ENCODE measurements around the gene ERLIN1. TPM values are rescaled to one million over a fixed set of nuclear protein-coding genes. Genes with fewer than 3 reads are reported as not detected.

ERLIN1 gene
- total RNA-seq, 1 experiment from 2014 or later, result 33.0 TPM

DNA sequence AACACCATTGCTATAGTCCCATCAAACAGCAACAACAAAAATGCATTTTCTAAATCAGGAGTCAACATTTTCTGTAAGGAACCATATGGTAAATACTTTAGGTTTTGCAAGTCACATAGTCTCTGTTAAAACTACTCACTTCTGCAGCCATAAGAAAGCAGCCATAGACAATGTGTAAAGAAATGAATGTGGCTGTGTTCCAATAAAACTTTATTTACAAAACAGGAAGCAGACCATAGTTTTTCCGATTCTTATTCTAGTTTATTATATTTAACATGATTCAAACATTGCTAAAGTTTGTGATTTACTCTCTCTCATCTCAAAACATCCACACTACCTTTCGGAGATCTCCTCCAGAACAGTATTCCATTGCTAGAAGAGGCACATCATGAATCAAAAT lies 36.7 kb upstream of the ERLIN1 start:
- Histone ChIP-seq H3K27ac (ENCODE audit: insufficient read length, low read depth, low read length) (no peak overlapping the region), H2BK5ac (ENCODE audit: insufficient read length, low read length) (no peak overlapping the region), H4K20me1 (ENCODE audit: control insufficient read depth, insufficient read depth, insufficient read length) (no peaks in the 10 kb centered on the region), H3K23me2 (ENCODE audit: insufficient read length, low read depth, low read length, poor library complexity, severe bottlenecking) (no peaks in the 10 kb centered on the region), H3K18ac (ENCODE audit: insufficient read length, low read depth, low read length) (no peak overlapping the region), H2AFZ (ENCODE audit: low read length) (no peak overlapping the region), H3K27me3 (ENCODE audit: insufficient read depth, low read length) (no peaks in the 10 kb centered on the region), H3K79me2 (ENCODE audit: insufficient read depth, low read length) (peaks cover 3% of the 10 kb centered on the region; the same call in 1 of the 2 replicates), H3K4me2 (ENCODE audit: insufficient read depth, insufficient read length, low read length) (no peak overlapping the region), H4K8ac (replicated peaks; ENCODE audit: insufficient read length, low read depth, low read length) (no peak overlapping the region), H4K5ac (ENCODE audit: insufficient read length, low read depth, low read length) (no peak overlapping the region), H3K79me1 (ENCODE audit: insufficient read depth, low read depth, low read length, poor library complexity, severe bottlenecking) (peaks cover 2% of the 10 kb centered on the region), H3K4me1 (ENCODE audit: insufficient read depth, low read length) (no peaks in the 10 kb centered on the region), H3K14ac (ENCODE audit: insufficient read depth, low read length) (no peak overlapping the region), H3K23ac (ENCODE audit: insufficient read length, low read depth, low read length) (no peak overlapping the region), H3K9ac (ENCODE audit: extremely low read depth, insufficient read length, low read length) (no peak overlapping the region), H4K91ac (ENCODE audit: insufficient read length, low read depth, low read length) (no peak overlapping the region), H3K9me3 (ENCODE audit: control insufficient read depth, low read depth, low read length) (no peaks in the 10 kb centered on the region), H3K56ac (ENCODE audit: insufficient read length, low read depth, low read length) (no peak overlapping the region), H2BK15ac (ENCODE audit: low read depth, low read length) (no peak overlapping the region), H2BK12ac (ENCODE audit: insufficient read length, low read depth, low read length) (no peak overlapping the region), H2BK20ac (ENCODE audit: low read depth, low read length, poor library complexity, severe bottlenecking) (no peak overlapping the region), H3K4ac (ENCODE audit: low read depth, low read length) (no peak overlapping the region), H2BK120ac (ENCODE audit: low read depth, low read length, poor library complexity, severe bottlenecking) (no peak overlapping the region), H2AK5ac (ENCODE audit: insufficient read length, low read length) (no peak overlapping the region), H3T11ph (ENCODE audit: low read length) (no peak overlapping the region)
- H3K27ac Mint-ChIP-seq, result no peak overlapping the region
- no peaks in the 10 kb centered on the region for H3K27me3 Mint-ChIP-seq (ENCODE audit: low read depth)
- TF ChIP-seq, protein P1, sequence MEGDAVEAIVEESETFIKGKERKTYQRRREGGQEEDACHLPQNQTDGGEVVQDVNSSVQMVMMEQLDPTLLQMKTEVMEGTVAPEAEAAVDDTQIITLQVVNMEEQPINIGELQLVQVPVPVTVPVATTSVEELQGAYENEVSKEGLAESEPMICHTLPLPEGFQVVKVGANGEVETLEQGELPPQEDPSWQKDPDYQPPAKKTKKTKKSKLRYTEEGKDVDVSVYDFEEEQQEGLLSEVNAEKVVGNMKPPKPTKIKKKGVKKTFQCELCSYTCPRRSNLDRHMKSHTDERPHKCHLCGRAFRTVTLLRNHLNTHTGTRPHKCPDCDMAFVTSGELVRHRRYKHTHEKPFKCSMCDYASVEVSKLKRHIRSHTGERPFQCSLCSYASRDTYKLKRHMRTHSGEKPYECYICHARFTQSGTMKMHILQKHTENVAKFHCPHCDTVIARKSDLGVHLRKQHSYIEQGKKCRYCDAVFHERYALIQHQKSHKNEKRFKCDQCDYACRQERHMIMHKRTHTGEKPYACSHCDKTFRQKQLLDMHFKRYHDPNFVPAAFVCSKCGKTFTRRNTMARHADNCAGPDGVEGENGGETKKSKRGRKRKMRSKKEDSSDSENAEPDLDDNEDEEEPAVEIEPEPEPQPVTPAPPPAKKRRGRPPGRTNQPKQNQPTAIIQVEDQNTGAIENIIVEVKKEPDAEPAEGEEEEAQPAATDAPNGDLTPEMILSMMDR (conservative IDR thresholded peaks at IDR 0.05), result no peak
- H3K36me3 Mint-ChIP-seq (ENCODE audit: insufficient read depth in 1 of 3, low read depth in 3 of 3), result peaks cover 10 to 63% (median 48%) of the 10 kb centered on the region in 3 experiments; a peak in 6 of 7 replicates
- H3K9me3 Mint-ChIP-seq, result no peaks in the 10 kb centered on the region
- no peaks in the 10 kb centered on the region for H3K4me1 Mint-ChIP-seq
- DNase-seq, result no peak
- no CpG with 5 or more reads among the region's 2 CpGs for WGBS (ENCODE audit: extremely low coverage, insufficient read length, low lambda C conversion rate)
- H3K4me3 Mint-ChIP-seq, result no peak overlapping the region
